GM19351 (cell line): ENCODE measurements around the gene RAB5B.
"Not testable (repeated sequence)": the region's sequence is repeated elsewhere in the genome, so short reads cannot be mapped to it uniquely, and the experiment has no call there.

Source experiments
- ATAC-seq: cut with Tn5 transposase; IDR thresholded peaks from one replicate; pipeline ENCODE4 v1.9.1; 2021; ENCODE audit warnings: mild to moderate bottlenecking, moderate library complexity; ENCODE audit not compliant: unreplicated experiment

Gene RAB5B

DNA sequence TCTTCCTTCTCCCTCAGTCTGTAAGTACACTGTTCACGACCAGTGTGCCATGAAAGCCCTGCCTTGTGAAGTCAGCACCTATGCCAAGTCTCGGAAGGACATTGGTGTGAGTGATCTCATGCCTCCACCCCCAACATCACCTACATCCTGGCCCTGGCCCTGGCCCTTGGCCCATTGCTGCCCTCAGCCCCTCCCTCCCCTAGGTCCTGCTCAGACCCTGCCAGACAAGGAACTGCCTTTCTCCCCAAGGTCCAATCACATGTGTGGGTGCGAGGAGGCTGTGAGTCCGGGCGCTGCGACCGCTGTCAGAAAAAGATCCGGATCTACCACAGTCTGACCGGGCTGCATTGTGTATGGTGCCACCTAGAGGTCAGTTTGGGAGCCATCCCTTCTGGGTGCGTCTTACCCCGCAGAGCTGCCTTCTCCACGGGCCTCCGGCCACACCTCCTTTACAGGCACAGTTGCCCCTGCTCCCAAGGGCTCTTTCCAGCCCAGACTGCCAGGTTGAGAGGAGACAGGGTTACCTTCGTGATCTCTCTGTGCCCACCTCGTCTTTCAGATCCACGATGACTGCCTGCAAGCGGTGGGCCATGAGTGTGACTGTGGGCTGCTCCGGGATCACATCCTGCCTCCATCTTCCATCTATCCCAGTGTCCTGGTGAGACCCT is 33.7 kb upstream of the RAB5B start:
- peak; percentile 99 for ATAC-seq

DNA sequence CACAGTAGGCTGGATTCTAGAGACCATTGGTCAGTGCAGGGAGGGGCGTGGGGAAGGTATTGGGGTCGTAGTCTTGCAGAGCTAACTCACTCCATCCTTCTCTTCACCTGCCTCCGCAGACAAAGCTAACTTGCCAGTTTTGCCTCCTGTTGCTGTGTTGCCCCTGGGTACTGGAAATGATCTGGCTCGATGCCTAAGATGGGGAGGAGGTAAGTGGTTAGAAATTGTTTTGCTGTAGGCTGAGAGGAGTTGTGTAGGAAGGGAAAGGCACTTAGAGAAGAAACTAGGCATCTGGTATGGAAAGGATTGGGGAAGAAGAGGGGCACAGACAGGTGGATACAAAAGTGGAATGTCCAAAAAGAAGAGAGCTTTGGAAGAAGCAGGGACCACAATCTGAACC is 31.8 kb upstream of the RAB5B start:
- no peak for ATAC-seq

- no peak for ATAC-seq
Measured at GRCh38 chr12:55942577-55943136, 31.2 kb upstream of the RAB5B start.

DNA sequence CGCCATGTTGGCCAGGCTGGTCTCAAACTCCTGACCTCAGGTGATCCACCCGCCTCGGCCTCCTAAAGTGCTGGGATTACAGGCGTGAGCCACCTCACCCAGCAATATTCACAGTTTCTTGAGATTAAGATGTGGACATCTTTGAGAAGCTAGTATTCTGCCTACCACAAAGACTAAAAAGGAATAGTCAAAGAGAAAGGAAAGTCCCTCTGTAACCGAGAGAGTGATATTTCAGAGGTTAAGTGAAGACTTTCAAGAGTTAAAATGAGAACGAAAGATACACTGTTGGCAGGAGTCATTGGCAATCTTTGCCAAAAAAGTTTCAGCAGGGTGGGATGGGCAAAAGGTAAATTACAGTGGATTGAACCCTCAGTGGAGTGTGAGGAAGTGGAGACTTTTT is 27.3 kb upstream of the RAB5B start:
- no peak for ATAC-seq

- ATAC-seq, result no peak
Measured at GRCh38 chr12:55955344-55955743, 18.5 kb upstream of the RAB5B start.

DNA sequence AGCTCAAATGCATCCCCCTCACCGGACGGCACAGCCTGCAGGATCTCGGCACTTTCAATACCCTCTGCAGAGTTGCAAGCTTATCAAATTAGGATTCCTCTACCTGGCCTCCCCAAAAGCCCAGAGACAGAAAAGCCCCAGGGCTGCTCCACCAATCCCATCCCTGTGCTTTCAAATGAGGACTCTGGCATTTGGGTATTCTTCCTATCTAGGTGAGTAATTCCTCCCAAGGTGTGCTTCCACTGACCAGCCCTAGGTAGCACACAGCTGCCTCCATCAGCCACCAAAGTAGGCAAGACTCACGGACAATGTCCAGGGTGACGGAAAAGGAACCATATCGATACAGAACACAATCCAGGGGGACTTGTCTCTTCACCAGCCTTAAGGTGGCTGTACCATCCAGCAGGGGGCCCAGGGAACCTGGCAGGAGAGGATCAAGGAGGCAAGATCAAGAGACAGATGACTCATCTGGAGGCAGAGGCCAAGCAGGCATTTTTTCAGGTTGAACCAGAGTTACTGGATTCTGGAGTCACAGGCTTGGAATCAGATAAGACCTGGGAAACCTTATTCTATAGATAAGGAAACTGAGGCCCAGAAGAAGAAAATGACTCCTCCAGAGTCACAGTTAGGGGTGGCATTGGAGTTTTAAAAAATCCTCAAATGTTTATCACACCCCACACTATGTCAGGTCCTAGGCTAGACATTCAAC is 17.9 kb upstream of the RAB5B start:
- ATAC-seq, result no peak

GRCh38 chr12:55957106-55957859 is 16.6 kb upstream of the RAB5B start:
- ATAC-seq, result no peak

- ATAC-seq, result no peak
Measured at GRCh38 chr12:55963760-55964159, 10.1 kb upstream of the RAB5B start.

DNA sequence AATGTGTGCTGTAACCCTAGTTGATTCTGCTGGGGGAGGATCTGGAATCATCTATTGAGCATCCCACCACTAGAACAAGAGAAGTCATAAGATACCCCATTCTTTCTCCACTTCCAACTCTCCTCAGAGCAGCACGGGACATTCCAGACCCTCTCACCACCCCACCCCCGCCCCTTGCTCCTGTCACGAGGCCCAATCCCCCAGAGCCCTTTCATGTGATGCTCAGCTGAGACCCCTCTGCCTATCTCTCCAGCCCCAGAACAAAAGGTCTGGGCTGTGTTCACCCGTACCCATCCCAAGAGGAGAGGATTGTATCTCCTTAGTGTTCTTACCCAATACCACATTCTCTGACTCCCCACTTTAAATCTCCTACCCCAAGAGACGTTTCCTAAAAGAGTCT is 8.6 kb upstream of the RAB5B start:
- ATAC-seq, result no peak

- no peak for ATAC-seq
Measured at GRCh38 chr12:55965941-55966407, 7.9 kb upstream of the RAB5B start, which contains the start of gene PMEL. Gene PMEL, minus strand, starts transcription at chr12:55966042. Its CDS starts 31 bp downstream, at chr12:55966011.

DNA sequence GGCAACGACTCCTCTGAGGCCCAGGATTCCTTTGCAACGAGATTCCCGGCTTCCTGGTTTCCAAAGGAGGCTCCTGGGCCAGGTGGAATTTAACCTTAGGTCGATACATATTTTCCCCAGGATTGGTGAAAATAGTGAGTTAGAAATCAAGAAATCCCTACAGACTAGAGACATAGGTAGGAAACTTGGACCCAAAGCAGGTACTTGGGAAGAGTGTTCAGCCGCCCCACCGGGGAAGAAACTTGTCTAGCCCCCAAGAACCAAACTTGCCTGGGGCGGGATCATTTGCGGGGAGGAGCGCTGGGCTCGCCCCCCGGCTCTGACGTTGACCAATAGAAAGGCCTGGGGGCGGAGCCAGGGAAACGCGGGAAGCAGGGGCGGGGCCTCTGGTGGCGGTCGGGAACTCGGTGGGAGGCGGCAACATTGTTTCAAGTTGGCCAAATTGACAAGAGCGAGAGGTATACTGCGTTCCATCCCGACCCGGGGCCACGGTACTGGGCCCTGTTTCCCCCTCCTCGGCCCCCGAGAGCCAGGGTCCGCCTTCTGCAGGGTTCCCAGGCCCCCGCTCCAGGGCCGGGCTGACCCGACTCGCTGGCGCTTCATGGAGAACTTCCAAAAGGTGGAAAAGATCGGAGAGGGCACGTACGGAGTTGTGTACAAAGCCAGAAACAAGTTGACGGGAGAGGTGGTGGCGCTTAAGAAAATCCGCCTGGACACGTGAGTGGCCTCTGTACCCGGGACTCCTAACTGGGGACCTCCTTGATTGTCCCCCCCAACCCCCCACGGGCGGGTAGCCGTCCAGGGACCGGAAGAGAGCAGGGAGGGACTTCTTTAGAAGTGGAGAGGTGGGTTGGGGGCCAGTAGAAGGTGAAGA is 7.2 kb upstream of the RAB5B start, which contains the start of gene CDK2:
CDK2 (plus strand) TSS at position 423 of the 874 bp plus-strand sequence; CDS start at position 602, 179 bp downstream.
- ATAC-seq, result peak; percentile 97

- no peak for ATAC-seq
Measured at GRCh38 chr12:55969356-55969755, 4.5 kb upstream of the RAB5B start.

DNA sequence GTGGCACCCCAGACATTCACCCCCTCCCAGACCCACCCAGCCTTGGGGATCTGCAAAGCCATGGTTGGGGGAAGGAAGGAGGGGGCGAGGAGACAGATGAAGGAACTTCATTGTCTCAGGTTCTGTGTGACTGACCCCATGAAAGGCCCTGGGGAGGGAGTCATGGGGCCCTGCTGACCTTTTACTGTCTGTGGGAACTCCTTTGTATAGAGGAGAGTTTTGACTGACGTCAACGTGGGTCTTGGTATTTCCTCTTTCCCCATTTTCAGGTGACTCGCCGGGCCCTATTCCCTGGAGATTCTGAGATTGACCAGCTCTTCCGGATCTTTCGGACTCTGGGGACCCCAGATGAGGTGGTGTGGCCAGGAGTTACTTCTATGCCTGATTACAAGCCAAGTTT is 3.1 kb upstream of the RAB5B start:
- ATAC-seq, result no peak

DNA sequence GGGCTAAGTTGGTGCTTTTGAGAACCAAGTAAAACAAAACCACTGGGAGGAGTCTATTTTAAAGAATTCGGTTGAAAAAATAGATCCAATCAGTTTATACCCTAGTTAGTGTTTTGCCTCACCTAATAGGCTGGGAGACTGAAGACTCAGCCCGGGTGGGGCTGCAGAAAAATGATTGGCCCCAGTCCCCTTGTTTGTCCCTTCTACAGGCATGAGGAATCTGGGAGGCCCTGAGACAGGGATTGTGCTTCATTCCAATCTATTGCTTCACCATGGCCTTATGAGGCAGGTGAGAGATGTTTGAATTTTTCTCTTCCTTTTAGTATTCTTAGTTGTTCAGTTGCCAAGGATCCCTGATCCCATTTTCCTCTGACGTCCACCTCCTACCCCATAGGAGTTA is 1.8 kb upstream of the RAB5B start:
- no peak for ATAC-seq

DNA sequence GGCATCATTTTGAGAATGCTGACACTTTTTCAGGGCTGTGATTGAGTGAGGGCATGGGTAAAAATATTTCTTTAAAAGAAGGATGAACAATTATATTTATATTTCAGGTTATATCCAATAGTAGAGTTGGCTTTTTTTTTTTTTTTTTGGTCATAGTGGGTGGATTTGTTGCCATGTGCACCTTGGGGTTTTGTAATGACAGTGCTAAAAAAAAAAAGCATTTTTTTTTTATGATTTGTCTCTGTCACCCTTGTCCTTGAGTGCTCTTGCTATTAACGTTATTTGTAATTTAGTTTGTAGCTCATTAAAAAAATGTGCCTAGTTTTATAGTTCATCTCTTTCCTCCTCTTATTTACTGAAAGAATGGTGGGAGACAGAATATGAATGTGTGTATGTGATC is 1.4 kb upstream of the RAB5B start:
- ATAC-seq, result no peak

GRCh38 chr12:55972911-55973598 is 823 bp upstream of the RAB5B start:
- ATAC-seq, result no peak

GRCh38 chr12:55974308-55974730 is 441 bp downstream of the RAB5B start:
- ATAC-seq, result no peak

GRCh38 chr12:55978393-55978792 is 4.5 kb downstream of the RAB5B start:
- no peak for ATAC-seq

GRCh38 chr12:55979069-55979468 is 5.2 kb downstream of the RAB5B start:
- no peak for ATAC-seq

DNA sequence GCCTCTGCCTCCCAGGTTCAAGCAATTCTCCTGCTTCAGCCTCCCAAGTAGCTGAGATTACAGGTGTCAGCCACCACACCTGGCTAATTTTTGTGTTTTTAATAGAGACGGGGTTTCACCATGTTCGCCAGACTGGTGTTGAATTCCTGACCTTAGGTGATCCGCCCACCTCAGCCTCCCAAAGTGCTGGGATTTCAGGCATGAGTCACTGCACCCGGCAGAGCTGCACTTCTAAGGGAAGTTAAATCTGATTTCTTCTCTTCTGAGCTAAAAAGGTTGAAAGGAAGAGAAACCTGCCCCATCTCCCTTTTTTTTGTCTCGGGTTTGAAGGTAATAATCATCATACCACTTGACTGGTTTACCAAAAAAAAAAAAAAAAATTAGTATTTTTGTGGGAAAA is 8.0 kb downstream of the RAB5B start:
- ATAC-seq, result not testable (repeated sequence)
